Stimulated activated CD8-positive, alpha-beta memory T cell treated with anti-CD3 and anti-CD28 coated beads, Interleukin-12 subunit alpha, Interleukin-12 subunit beta, amount 100 ng/mL, for 1 hour (primary cell): ENCODE measurements around the gene PBX1.

Source experiments
- DNase-seq: peaks from one replicate; pipeline ENCODE4 v3.0.0-alpha.2; 2020; ENCODE audit warnings: low read depth

PBX1 gene

GRCh38 chr1:164563721-164564360 lies 4.9 kb downstream of the PBX1 start:
- no peak for DNase-seq

- DNase-seq, result no peak
Measured at GRCh38 chr1:164564378-164564777, 5.4 kb downstream of the PBX1 start.

DNA sequence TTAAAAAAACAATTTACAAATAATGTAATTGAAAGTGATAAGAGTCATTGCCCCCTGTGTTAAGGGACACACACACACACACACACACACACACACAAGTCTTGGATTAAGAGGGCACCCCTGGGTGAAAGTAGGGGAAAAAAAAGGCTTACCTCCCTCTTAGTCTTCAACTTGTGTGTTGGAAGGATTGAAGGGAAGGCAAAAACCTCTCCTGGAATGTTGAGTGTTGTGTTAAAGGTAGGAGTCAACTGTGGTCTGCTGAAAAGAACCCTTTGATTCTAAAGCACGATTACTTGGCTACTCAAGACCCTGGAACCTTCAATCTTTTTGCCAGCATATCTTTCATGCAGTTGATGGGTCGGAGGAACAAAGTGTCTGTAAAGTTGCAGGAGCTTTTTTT lies 6.4 kb downstream of the PBX1 start:
- DNase-seq, result no peak

- no peak for DNase-seq
Measured at GRCh38 chr1:164567774-164568173, 8.8 kb downstream of the PBX1 start.

GRCh38 chr1:164569241-164569640 lies 10.3 kb downstream of the PBX1 start:
- DNase-seq, result no peak

- DNase-seq, result no peak
Measured at GRCh38 chr1:164569866-164570265, 10.9 kb downstream of the PBX1 start.

DNA sequence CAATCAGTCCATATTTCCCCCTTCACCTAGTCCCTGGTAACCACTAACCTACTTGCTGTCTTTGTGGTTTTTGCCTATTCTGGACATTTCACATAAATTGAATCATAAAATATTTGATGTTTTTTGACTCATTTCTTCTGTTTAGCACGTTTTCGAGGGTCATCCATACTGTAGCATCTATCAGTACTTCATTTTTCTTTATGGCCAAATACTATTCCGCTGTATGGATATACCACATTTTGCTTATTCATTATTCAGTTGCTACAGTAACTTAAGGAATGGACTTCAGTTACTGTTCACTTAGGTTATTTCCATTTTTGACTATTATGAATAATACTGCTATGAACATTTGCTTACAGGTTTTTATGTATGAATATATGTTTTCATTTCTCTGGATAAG lies 12.3 kb downstream of the PBX1 start:
- DNase-seq, result no peak

GRCh38 chr1:164575356-164575886 lies 16.4 kb downstream of the PBX1 start:
- DNase-seq, result no peak

- no peak for DNase-seq
Measured at GRCh38 chr1:164576291-164577271, 17.6 kb downstream of the PBX1 start.

DNA sequence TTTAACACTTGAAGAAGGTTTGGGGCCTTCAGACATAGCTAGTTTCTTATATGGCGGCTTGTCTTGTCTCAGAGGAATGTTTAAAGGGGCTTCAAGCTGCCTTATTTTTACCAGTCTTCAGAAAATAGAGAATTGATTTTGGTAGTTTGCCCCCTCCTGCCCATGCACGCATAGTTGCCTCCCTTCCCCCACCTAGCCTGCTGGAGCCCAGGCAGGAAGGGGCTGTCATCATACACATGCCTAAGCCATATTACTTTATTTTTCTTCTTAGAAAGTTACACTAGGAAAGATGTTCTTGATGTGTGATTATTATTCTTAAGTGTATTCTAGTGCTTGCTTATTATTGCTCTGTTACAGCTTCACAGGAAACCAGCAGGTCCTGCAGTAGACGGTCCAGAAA lies 18.3 kb downstream of the PBX1 start:
- no peak for DNase-seq

GRCh38 chr1:164578479-164579200 lies 19.7 kb downstream of the PBX1 start:
- DNase-seq, result no peak

GRCh38 chr1:164579381-164579780 lies 20.4 kb downstream of the PBX1 start:
- DNase-seq, result no peak

- DNase-seq, result no peak
Measured at GRCh38 chr1:164581762-164582161, 22.8 kb downstream of the PBX1 start.

DNA sequence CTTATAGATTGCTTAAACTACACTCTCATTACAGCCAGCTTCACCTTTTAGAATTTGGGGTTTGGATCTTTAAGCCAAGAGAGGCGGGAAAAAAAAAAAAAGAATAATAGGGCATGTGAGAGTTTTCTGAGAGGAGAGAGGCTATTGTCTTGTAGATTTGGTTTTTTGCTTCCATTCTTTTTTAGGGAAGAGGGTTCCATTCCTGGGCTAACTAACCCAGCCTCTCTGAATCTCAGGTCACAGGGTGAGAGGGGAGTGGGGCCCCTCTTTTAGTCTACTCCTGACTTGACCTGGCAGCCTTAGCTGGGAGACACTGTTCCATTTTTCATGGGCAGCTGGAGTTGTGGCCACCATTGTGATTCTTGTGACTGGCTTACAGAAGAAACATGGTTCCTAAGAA lies 24.2 kb downstream of the PBX1 start:
- no peak for DNase-seq

- DNase-seq, result no peak
Measured at GRCh38 chr1:164583835-164584539, 25.0 kb downstream of the PBX1 start.

DNA sequence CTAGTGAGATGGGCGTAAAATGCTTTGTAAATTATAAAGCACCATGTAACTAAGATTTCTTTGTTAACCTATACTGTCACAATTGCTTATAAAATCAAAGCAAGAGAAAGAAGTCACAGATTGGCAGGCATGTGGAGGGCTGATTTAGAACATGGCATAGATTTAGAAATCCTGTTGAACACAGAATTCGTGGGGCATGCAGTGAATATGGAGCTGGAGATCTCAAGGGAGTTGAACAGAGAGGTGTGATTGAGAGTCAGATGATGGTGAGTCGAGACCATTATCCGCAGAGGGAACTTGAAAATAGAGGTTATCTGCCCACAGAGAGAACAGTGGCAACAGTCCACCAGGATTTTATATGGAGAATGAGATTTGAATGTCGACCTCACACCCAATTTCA lies 27.6 kb downstream of the PBX1 start:
- DNase-seq, result no peak

DNA sequence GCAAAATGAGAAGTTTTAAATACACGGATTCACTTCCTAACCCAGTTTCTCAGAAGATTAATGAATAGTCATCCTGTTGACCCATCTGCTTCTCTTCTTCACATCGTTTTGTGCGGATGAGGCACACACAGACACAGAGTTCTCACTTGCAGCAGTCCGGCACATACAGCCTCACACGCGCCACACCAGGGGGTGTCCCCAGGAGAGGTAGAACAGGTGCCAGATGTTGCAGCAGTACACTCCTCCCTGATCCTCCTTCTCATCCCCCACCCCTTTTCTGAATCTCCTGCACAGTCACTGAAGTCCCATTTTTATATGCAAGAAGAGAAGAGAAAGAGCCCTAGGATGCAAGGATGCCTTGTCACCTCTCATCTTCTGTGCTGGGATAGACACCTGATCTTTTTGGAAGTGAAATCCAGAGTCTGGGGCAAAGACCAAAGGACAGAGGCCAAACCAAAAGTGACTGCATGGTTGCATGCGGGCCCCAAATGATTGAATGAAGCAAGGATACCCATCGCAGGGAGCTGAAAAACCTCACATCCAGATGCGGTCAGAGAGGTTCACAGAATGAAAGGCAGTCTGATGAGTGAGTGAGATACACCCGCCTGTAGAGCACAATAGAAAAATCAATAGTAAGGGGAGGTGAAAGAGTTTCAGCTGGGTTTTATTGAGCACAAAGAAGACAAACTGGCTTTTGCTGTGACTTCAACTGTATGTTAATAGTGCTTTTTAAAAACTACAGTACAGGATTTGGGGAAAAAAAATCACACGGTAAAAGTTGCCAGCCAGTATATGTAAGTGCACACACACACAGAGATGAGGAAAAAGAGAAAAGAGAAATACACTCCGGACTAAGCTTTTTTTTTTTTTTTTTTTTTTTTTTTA lies 28.9 kb downstream of the PBX1 start:
- DNase-seq, result no peak

DNA sequence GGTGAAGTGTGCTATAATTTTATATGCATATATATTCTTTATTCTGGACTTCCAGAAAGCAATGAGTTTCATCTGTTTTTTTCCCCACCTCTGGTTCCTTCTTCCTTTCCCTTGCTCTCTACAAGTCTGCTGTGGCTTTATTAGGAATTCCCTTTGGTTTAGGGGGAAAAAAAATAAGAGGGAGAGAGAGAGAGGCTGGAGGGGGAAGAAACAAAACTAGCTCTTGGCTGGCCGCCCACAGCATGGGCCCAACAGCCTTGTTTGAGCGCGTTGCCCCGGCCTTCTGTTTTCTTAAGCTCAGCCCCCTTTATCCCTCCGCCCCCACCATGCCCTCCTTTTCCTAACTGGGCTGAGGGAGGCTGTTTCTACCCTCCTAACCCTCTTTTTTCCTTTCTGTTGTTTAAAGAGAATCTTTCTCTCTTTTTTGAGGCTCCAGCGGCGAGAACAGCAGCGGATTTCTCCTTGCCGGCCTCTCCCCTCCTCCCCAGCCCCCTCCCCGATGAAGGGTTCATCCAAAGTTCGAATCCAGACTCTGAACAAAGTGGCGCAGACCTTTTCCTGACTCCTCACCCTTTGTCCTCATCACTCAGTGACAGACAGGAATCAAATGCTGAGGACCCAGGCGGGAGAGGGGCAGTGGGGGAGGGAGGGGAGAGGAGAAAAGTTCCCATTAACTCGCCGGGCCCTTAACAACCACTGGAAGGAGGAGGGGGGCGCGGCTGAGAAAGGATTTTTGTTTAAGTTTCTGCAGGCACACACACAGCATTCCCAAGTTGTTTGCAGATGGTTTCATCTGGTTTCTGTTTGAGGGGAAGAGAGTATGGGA lies 29.7 kb downstream of the PBX1 start:
- no peak for DNase-seq

DNA sequence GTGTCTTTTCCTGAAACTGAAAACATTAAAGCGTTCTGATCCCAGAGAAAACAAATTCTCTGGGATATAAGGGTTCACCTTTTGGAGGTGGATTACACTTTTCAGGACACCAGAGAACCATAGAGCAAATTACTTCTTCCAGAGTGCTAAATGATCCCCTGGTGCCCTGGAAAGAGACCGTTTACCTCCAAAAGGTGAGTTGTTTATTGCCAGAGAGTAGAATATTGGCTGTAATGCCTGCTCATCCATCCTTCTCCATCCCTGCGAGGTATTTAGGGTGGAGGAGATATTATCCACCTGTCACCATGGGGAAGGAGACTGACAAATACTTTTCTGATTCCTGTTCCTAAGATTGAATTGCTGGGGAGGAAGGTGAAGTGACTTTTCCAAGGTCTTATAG lies 30.4 kb downstream of the PBX1 start:
- DNase-seq, result no peak

DNA sequence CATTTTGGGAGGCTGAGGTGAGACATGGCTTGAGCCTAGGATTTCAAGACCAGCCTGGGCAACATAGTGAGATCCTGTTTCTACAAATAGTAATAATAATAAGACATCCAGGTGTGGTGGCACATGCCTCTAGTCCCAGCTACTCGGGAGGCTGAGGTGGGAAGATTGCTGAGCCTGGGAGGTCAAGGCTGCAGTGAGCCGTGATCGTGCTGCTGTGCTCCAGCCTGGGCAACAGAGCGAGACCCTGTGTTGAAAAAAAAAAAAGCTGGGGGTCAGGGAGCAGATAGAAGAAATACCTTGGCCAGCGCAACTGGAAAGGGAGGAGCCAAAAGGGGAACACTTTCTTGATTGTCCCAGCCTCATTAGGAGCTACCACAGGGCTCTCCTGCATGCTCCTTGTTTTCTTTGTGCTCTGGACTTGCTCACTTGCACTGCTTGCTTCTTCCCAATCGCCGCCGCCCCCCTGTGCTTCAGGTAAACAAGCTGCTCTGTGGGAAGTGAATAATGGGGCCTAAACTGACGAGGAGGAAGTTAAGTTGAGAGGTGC lies 31.1 kb downstream of the PBX1 start:
- no peak for DNase-seq
